Occipital lobe (tissue), 2 donors: Measurements from ENCODE around the gene SEMA5A. TPM values are rescaled to one million over a fixed set of nuclear protein-coding genes. Genes with fewer than 3 reads are reported as not detected.

Experiments used
- DNase-seq: peaks from one replicate; lab custom pipeline; 2025; lab: John Stamatoyannopoulos, UW
- total RNA-seq: library from RNA; depleted of rRNA; stranded (reverse); fragments of >200 nt; gene quantifications from one replicate; pipeline ENCODE4 v1.2.3, GENCODE V29; 2014

Gene SEMA5A
- total RNA-seq, 1 donor from 2014 or later = 11.2 TPM

DNA sequence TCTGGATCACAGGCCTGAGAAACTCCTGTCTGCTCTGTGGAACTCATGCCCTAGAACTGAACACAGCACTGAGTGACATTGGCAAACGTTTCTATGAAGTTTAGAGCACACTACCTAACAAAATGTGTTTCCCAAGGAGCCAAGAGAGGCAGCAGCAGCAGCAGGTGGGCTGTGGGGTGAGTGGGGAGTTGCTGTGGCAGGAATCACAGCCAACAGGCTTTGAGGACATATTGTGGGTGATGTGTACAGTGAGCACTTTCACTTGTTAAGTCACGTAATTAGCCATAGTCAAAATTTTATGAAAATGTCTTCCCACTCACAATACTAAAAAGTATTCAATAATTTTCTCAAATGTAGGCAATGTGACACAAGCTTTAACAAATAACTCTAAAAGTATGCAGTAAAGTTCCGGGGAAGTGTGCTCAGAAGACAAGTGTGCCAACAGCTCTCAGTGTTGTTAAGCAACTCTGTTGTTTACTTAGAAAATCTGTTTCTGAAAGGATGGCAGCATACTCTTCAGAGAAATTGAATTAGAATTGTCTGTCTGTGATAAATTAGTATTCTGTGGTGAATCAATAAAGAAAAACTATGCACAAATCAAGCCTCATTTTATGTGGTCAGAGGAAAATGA, 482.1 kb downstream of the SEMA5A start:
- DNase-seq = no peak

- no peak for DNase-seq
Measured at GRCh38 chr5:9062873-9063272, 483.0 kb downstream of the SEMA5A start.

DNA sequence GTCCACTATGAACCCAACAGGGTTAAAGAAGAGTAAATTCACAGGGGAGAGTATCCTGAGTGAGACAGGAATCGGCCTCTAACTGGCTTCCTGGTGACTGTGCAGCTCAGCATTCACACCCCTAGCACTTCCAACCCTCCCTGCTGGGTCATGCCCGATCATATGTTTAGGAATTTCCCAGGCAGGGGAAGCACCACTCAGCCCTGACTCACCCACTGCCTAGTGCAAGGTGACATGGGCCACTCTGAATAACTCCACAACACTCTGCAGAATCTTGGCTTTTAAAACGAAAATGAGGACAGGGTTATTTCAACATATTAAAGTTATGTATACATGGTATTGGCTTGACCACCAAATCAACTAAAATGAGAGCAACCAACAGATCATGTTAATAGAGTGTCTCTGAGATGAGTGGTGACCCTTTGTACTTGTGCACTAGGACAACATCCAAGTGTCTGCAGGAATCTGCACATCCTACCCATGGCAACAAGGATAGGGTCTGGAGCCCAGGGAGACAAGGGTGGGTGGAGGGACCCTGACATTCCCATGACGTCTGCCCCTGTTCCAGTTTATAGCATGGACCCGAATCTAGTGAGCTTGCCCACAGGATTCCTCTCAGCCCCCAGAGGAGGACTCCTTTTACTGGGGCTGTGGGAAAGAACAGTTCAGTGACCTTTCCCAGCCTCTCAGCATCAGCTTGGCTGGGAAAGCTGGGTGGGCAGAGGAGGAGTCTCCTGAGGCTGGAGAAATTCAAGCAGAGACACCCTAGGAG, 485.8 kb downstream of the SEMA5A start:
- no peak for DNase-seq

GRCh38 chr5:9058666-9059065, 487.2 kb downstream of the SEMA5A start:
- DNase-seq = no peak

- no peak for DNase-seq
Measured at GRCh38 chr5:9058161-9058560, 487.7 kb downstream of the SEMA5A start.

DNA sequence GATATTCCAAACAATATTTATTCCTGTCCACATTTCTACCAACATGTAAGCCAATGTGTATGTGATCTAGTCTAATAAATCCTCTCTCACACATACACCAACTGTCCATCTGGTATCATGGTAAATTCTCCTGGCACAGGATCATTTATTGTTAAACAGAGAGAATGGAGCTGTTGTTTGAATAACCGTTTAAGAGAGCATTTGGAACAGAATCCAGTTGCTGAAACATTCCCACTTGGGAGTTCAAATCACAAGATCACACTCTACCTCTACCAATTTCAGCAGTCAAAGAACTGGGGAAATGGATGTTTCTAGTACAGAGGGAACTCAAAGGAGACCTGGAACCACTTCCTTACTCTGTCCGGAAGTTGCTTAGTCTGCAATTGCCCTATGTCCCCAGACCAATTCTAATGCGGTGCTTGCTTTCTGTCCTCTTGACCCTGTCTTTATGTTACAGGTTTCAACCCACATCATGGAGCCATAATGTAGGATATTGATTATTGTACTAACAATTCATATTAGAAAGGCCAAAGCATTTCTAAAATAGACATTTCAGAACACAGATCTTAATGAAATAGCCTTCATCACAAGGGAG, 488.4 kb downstream of the SEMA5A start:
- no peak for DNase-seq

- DNase-seq = no peak
Measured at GRCh38 chr5:9056046-9056445, 489.8 kb downstream of the SEMA5A start.

DNA sequence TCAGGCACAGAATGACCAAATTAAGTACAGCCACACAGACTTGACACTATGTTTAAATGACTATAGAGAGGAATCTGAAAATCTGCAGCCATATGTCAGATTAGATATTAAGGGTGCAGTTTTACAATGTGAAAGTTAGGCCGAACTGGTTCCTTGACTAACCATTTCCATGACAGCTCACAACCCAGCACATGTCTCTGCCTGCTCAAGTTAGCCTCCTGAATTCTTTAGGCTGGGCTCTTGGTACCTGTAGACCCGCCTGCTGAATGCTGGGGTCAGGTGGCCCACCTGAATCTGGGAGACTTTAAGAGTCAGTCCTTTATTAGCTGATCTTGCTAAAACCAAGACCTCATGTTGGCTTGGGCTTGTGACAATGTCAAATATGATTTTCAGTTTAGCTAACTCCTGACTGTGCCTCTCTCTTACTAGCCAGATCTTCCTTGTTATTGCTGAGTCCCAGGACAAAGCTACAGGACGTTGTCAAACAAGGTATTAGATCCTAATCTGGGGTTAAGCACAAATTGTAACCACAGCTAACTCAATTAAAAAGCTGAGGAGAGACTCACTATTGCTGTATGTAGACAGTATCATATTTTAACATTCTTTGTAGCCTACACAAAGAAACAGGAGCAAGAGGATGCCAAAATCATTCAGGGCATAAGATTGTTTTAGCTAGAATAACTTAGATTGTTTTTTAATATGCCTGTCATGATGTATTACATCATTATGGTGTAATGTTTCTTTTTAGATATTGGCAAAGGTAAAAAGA, 490.9 kb downstream of the SEMA5A start:
- no peak for DNase-seq

DNA sequence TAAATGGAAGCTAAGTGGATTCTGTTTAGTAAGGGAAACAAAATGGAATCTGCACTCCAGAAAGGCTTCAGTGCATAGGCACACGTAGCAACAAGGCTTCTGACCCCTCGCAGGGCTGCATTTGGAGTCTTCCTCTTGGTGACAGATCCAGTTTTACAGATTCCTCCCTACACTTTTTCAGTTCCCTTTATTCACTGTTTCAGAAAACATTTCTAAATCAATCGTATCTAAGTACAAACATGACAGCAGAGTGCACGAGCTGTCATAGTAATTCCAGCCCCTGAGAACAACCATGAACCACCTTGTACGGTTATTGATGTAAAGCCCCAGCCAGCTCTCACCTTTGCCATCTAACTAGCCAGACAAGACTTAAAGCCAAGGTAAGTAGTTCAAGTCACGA, 491.6 kb downstream of the SEMA5A start:
- DNase-seq = no peak

- DNase-seq = no peak
Measured at GRCh38 chr5:9052421-9052820, 493.5 kb downstream of the SEMA5A start.

DNA sequence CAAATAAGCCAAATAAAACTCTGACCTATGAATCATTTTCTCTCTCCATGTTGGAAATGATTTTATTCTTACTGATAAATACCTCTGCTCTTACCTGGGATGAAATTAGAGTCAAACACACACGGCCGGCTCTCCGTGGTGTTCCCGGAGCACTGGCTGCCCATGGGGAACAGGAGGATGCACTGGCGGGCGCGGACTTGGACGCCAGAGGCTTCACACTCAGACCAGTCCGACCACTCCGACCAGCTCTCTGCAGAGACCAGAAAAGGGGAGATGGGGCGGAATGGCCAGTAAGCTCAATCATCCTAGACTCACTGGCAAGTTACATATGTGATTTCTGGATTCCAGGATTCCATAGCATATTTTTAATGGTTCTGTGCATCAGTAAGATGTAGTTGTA, 494.1 kb downstream of the SEMA5A start:
- DNase-seq = no peak

- DNase-seq = no peak
Measured at GRCh38 chr5:9047932-9048331, 497.9 kb downstream of the SEMA5A start.

- DNase-seq = no peak
Measured at GRCh38 chr5:9046756-9047481, 499.0 kb downstream of the SEMA5A start.

DNA sequence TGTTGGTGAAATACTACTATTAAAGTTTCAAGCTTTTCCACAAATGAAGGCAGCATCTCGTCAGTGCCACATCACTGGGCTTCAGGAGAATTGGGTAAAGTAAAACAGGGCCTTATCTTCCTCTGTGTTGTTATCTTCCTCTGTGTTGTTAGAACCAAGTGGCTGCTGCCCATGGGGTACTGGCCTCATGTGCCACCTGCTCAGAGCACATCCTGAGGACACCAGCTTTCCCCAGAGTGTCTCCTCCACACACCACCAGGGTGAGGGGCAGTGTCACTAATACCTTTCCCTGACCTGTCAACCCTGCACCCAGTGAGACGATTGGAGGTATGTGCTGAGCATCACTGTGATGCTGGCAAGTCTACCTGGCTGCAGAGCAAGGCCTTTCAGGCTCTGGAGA, 499.9 kb downstream of the SEMA5A start:
- no peak for DNase-seq

DNA sequence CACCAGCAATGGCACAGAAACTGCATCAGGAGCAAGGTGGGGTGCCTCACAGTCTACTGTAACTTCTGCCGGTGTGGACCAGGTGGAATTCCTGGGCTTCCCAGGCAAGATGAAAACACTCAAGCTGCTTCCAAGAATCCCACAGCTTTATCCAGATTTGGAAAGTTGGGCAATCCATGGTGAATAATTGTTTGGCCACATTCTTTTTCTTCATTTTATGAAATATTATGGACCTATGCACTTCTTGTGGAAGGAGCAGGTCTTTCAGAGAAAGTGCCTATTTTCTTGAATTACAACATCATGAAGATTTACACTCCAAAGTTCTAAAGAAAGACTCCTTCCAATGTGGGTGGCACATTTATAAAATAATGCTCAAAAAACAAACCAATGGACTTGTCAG, 503.6 kb downstream of the SEMA5A start:
- no peak for DNase-seq

DNA sequence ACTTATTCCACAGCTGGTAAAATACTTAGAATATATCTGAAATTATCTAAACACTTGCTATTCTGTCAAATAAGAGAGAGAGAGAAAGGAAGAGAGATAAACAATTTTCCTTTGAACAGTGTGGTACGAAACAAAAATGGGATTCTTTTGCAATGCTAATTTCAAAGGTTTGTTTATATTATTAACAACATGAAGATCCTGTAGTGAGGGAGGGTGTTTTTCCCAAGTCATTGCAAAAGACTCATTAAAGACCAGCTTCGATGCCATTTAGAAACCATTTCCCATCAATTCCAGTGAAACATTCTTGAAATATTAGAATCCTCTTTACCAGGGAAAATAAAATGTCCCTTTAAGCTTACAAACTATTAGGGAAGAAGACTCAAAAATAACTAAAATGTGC, 505.4 kb downstream of the SEMA5A start:
- DNase-seq = no peak

DNA sequence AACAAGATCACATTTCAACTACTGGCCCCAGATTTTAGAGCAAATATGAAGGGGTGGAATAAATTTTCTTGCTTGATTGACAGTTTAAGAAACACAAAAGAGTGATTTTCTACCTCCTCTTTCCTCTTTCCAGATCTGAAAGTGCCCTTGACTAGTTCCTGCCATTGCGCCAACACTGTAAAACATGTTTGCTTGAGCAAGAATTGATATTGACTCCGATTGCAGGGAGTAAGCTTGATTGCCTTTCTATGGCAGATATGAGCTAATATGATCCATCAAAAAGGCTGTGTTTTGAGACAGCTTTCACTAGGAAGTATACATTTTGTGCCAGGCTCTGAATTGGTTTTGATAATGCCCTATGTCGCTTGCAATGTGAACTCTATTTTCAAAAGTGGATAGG, 508.8 kb downstream of the SEMA5A start:
- DNase-seq = no peak

DNA sequence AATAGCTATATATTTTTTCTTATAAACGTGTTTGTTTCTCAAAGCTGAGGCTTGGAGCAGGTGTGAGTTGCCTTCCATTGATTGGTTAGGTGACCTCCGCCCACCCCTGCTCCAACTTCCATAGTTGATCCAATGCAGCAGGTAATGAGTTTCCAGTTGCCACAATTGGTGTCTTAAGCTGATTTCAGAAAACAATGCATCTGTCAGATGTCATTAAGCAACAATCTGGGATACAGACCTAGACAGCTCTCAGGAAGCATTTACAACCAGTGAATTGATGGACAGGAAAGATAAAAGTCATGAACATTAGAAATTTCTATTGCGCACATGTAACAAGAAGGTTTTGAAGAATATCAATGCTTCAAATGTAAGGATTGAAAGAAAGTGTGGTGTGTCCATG, 510.5 kb downstream of the SEMA5A start:
- no peak for DNase-seq

GRCh38 chr5:9034649-9035048, 511.2 kb downstream of the SEMA5A start:
- no peak for DNase-seq

GRCh38 chr5:9033524-9033923, 512.4 kb downstream of the SEMA5A start:
- DNase-seq = no peak

- no peak for DNase-seq
Measured at GRCh38 chr5:9025942-9026341, 519.9 kb downstream of the SEMA5A start.

DNA sequence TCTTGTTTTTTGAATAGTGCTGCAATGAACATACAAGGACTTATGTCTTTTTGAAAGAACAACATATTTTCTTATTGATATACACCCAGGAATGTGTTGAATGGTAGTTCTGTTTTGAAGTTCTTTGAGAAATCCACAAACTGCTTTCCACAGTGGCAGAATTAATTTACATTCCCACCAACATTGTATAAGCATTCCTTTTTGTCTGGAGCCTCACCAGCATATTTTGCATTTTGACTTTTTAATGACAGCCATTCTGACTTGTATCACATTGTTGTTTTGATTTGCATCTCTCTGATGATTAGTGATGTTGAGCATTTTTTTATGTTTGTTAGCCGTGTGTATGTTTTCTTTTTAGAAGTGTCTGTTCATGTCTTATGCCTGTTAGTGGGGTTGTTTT, 524.9 kb downstream of the SEMA5A start:
- no peak for DNase-seq
